Right kidney (tissue), 9 donors: ENCODE results near the gene COX8C.

Experiments
- DNase-seq: peaks from one replicate; pipeline ENCODE4 v3.0.0-alpha.2; 2016
- long read RNA-seq, 8 donors: transcript quantifications; one replicate each; lab custom pipeline, GENCODE V29; 2026

COX8C gene
- long read RNA-seq, donor 1, result 0 reads
- long read RNA-seq, donor 2, result 0 reads
- long read RNA-seq, donor 3, result 0 reads
- long read RNA-seq, donor 4, result 0 reads
- long read RNA-seq, donor 5, result 0 reads
- long read RNA-seq, donor 6, result 0 reads
- long read RNA-seq, donor 7, result 0 reads
- long read RNA-seq, donor 8, result 0 reads

GRCh38 chr14:93346926-93347721 lies at the start of gene COX8C:
TSS of gene COX8C (plus strand) at chr14:93347182. CDS start at chr14:93347269, 87 bp downstream.
- DNase-seq, result no peak

- DNase-seq, result no peak
These were observed 47.6 kb upstream of the COX8C start for GRCh38 chr14:93299416-93299815.

- DNase-seq, result no peak
These were observed 47.1 kb upstream of the COX8C start for GRCh38 chr14:93299866-93300265.

GRCh38 chr14:93301821-93302447 lies 45.0 kb upstream of the COX8C start:
- no peak for DNase-seq

- DNase-seq, result no peak
These were observed 44.0 kb upstream of the COX8C start for GRCh38 chr14:93302688-93303581.

GRCh38 chr14:93303659-93304058 lies 43.3 kb upstream of the COX8C start:
- DNase-seq, result no peak

- no peak for DNase-seq
These were observed 42.2 kb upstream of the COX8C start for GRCh38 chr14:93304771-93305170.

GRCh38 chr14:93305725-93306418 lies 41.1 kb upstream of the COX8C start:
- no peak for DNase-seq

- DNase-seq, result no peak
These were observed 40.2 kb upstream of the COX8C start for GRCh38 chr14:93306812-93307211.

GRCh38 chr14:93308686-93309345 lies 38.2 kb upstream of the COX8C start:
- DNase-seq, result no peak

- DNase-seq, result no peak
These were observed 37.5 kb upstream of the COX8C start for GRCh38 chr14:93309427-93309966.

GRCh38 chr14:93311082-93311481 lies 35.9 kb upstream of the COX8C start:
- DNase-seq, result no peak

- DNase-seq, result no peak
These were observed 31.4 kb upstream of the COX8C start for GRCh38 chr14:93315575-93315974.

- DNase-seq, result no peak
These were observed 30.3 kb upstream of the COX8C start for GRCh38 chr14:93316716-93317115.

GRCh38 chr14:93317210-93317874 lies 29.6 kb upstream of the COX8C start:
- no peak for DNase-seq

GRCh38 chr14:93317875-93318807 lies 28.8 kb upstream of the COX8C start:
- no peak for DNase-seq

GRCh38 chr14:93318927-93319326 lies 28.1 kb upstream of the COX8C start:
- no peak for DNase-seq

GRCh38 chr14:93319494-93319893 lies 27.5 kb upstream of the COX8C start:
- DNase-seq, result no peak

GRCh38 chr14:93319958-93320357 lies 27.0 kb upstream of the COX8C start:
- no peak for DNase-seq
